Mesendoderm (in vitro differentiated cells): ENCODE measurements around the gene PALLD.

ENCODE experiments used
- DNase-seq: peaks from one replicate; pipeline ENCODE4 v3.0.0; 2013
- H2AK5ac ChIP-seq: 2 replicates; pipeline ENCODE4 v1.6.1; 2013; ENCODE audit warnings: low read length, inconsistent platforms
- H2BK120ac ChIP-seq: 2 replicates; pipeline ENCODE4 v1.6.1; 2013; ENCODE audit warnings: low read depth, mild to moderate bottlenecking, low read length, moderate library complexity, mixed read lengths
- H2BK15ac ChIP-seq: replicated peaks from 2 replicates; pipeline ENCODE4 v1.6.1; 2013; ENCODE audit warnings: low read depth, mild to moderate bottlenecking, moderate library complexity
- H2BK5ac ChIP-seq: 2 replicates; pipeline ENCODE4 v1.6.1; 2013; ENCODE audit warnings: low read length, inconsistent platforms
- H3K18ac ChIP-seq: 2 replicates; pipeline ENCODE4 v1.6.1; 2013; ENCODE audit warnings: mild to moderate bottlenecking, low read length, mixed read lengths
- H3K23ac ChIP-seq: one replicate; pipeline ENCODE4 v1.6.1; 2013; ENCODE audit warnings: low read length
- H3K27ac ChIP-seq: 2 replicates; pipeline ENCODE4 v1.5.1; 2013; ENCODE audit warnings: low read depth, mild to moderate bottlenecking, inconsistent platforms, low read length, moderate library complexity
- H3K27me3 ChIP-seq: 2 replicates; pipeline ENCODE4 v1.6.1; 2013; ENCODE audit warnings: low read length, control low read depth, mild to moderate bottlenecking, inconsistent platforms; ENCODE audit not compliant: insufficient read depth, poor library complexity
- H3K36me3 ChIP-seq: 2 replicates; pipeline ENCODE4 v1.6.1; 2013; ENCODE audit warnings: low read length, inconsistent platforms; ENCODE audit not compliant: control insufficient read depth, insufficient read depth
- H3K4ac ChIP-seq: one replicate; pipeline ENCODE4 v1.6.1; 2013; ENCODE audit warnings: low read depth, mild to moderate bottlenecking, low read length, moderate library complexity
- H3K4me1 ChIP-seq: 2 replicates; pipeline ENCODE4 v1.6.1; 2013; ENCODE audit warnings: low read depth, low read length, inconsistent platforms; ENCODE audit not compliant: control insufficient read depth
- H3K4me2 ChIP-seq: 2 replicates; pipeline ENCODE4 v1.6.1; 2013; ENCODE audit warnings: low read length
- H3K4me3 ChIP-seq: 2 replicates; pipeline ENCODE4 v1.5.1; 2013; ENCODE audit warnings: mild to moderate bottlenecking, low read length
- H3K56ac ChIP-seq: one replicate; pipeline ENCODE4 v1.6.1; 2013; ENCODE audit warnings: low read length
- H3K79me1 ChIP-seq: 2 replicates; pipeline ENCODE4 v1.6.1; 2013; ENCODE audit warnings: low read length, inconsistent platforms
- H3K79me2 ChIP-seq: 2 replicates; pipeline ENCODE4 v1.6.1; 2013; ENCODE audit warnings: mild to moderate bottlenecking, low read length; ENCODE audit not compliant: control insufficient read depth, insufficient read depth
- H3K9ac ChIP-seq: 2 replicates; pipeline ENCODE4 v1.6.1; 2013; ENCODE audit warnings: low read length, inconsistent platforms
- H4K5ac ChIP-seq: one replicate; pipeline ENCODE4 v1.6.1; 2013; ENCODE audit warnings: low read length
- H4K8ac ChIP-seq: one replicate; pipeline ENCODE4 v1.6.1; 2013; ENCODE audit warnings: low read depth, mild to moderate bottlenecking, control low read depth, low read length, moderate library complexity
- WGBS: extraction: QIAGEN DNeasy Blood & Tissue Kit; methylation state at CpG from one replicate; pipeline ENCODE4 v1.1.7; 2013; ENCODE audit warnings: low lambda C conversion rate, missing lambda C conversion rate; ENCODE audit not compliant: insufficient coverage; ENCODE audit errors: extremely low coverage; 5-methylcytosine and 5-hydroxymethylcytosine counted together

The PALLD gene

DNA sequence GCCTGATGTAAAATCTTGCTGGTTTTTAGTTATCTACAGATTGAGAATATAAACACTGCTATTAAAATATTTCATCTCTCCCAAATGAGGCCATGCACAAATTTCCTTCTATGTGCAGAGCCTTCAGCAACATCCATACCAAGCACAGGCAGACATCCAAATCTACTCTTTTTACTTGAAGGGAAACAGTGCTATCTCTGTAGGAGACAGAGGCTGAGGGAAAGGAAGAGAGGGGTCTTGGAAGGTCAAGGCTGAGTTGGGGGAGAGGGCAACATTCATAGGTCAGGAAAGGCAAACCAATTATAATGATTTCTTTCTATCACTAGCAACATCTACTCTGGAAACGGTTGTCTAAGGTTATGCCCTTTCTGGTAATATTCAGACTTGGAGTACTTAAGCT is 273.0 kb downstream of the PALLD start:
- Histone ChIP-seq H2BK15ac (no peak overlapping the region), H2BK120ac (no peak overlapping the region), H3K23ac (no peak overlapping the region), H3K36me3 (no peaks in the 10 kb centered on the region), H2BK5ac (no peak overlapping the region), H3K56ac (no peak overlapping the region), H3K4me2 (no peak overlapping the region), H3K79me1 (no peaks in the 10 kb centered on the region), H3K9ac (no peak overlapping the region), H4K5ac (no peak overlapping the region), H2AK5ac (no peak overlapping the region), H3K79me2 (no peaks in the 10 kb centered on the region), H3K4me1 (no peaks in the 10 kb centered on the region), H3K4me3 (no peak overlapping the region), H3K18ac (no peak overlapping the region), H3K4ac (no peak overlapping the region), H3K27me3 (no peaks in the 10 kb centered on the region), H4K8ac (no peak overlapping the region), H3K27ac (no peak overlapping the region)
- WGBS: no CpG with 5 or more reads among the region's 1 CpG
- no peak for DNase-seq

DNA sequence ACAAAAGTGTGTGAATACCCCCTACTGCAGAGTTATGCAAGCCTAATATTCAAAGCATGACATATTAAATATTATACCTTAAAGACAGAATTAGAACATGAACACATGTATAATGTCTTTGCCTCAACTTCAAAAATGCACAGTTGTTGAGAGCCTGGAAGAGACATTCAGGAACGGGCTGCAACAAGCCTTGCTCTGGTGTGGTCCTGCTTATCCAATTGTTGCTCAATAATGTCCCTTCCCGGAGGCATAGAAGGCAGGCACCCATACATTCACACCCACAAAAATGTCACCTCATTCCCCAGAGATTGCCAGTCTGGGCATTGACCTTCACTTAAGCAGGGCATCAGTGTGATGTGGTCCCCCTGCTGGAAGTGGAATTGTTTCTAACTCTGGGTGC is 274.4 kb downstream of the PALLD start:
- Histone ChIP-seq H3K79me1 (no peaks in the 10 kb centered on the region), H3K23ac (no peak overlapping the region), H3K4me2 (no peak overlapping the region), H2AK5ac (no peak overlapping the region), H3K4ac (no peak overlapping the region), H2BK5ac (no peak overlapping the region), H3K79me2 (no peaks in the 10 kb centered on the region), H2BK120ac (no peak overlapping the region), H4K8ac (no peak overlapping the region), H3K27me3 (no peaks in the 10 kb centered on the region), H3K27ac (no peak overlapping the region), H3K4me3 (no peak overlapping the region), H3K9ac (no peak overlapping the region), H3K36me3 (no peaks in the 10 kb centered on the region), H3K18ac (no peak overlapping the region), H4K5ac (no peak overlapping the region), H3K56ac (no peak overlapping the region), H3K4me1 (no peaks in the 10 kb centered on the region), H2BK15ac (no peak overlapping the region)
- no peak for DNase-seq
- WGBS: no CpG with 5 or more reads among the region's 2 CpGs

DNA sequence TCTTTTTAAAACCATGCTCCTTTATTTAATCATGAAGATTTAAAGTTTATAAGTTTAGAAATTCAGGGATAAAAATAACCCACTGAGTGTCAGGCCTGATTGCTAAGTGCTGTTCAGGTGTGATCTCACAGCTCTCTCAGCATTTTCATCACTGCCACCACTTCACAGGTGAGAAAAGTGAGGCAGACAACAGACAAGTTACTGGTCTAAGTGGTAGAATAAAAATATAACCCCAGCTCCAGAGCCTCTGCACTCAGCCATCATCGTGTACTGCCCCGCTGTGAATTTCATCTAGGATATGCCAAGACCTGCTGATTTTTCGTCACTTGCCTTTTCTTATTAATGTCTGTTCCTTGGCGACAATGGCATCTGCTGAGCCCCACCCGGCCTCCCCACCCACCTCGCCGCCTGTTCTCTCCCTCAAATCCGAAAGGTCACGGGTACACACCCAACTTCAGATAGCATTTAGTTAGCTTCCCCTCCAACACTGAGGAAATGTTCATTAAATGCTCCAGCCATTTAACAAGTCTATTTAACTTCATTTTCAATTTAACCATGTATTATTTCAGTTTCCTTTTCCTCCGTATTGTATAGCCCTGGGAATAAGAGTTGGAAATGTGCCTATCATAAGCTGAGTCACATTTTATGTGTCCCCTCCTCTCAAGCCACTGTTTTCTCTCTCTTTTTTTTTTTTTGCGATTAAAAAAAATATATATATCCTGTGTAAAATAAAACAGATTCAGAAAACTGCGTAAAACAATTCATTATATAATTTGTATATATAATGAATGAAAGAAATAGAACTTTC is 276.7 kb downstream of the PALLD start:
- Histone ChIP-seq H3K4me2 (no peak overlapping the region), H3K18ac (no peak overlapping the region), H3K4me3 (no peak overlapping the region), H3K56ac (no peak overlapping the region), H3K23ac (no peak overlapping the region), H2AK5ac (no peak overlapping the region), H3K79me2 (no peaks in the 10 kb centered on the region), H3K36me3 (no peaks in the 10 kb centered on the region), H3K79me1 (no peaks in the 10 kb centered on the region), H3K27ac (no peak overlapping the region), H3K9ac (no peak overlapping the region), H3K4me1 (no peaks in the 10 kb centered on the region), H3K4ac (no peak overlapping the region), H2BK120ac (no peak overlapping the region), H2BK15ac (no peak overlapping the region), H2BK5ac (no peak overlapping the region), H4K8ac (no peak overlapping the region), H3K27me3 (no peaks in the 10 kb centered on the region), H4K5ac (no peak overlapping the region)
- no CpG with 5 or more reads among the region's 12 CpGs for WGBS
- DNase-seq: no peak

DNA sequence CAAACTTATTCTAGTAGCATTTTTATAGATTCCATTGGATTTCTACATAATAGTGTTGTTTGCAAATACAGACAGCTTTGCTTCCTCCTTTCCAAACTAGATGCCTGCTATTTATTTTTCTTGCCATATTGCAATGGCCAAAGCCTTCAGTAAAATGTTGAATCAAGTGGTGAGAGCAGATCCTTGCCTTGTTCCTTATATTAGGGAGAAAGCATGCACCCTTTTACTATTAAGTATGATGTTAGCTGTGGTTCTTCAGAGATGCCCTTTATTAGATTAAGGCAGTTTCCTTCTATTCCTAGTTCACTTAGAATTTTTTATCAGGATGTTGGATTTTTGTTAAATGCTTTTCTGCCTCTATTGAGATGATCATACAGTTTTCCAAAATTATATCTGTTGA is 279.5 kb downstream of the PALLD start:
- no peaks in the 10 kb centered on the region for H3K4me1 ChIP-seq

DNA sequence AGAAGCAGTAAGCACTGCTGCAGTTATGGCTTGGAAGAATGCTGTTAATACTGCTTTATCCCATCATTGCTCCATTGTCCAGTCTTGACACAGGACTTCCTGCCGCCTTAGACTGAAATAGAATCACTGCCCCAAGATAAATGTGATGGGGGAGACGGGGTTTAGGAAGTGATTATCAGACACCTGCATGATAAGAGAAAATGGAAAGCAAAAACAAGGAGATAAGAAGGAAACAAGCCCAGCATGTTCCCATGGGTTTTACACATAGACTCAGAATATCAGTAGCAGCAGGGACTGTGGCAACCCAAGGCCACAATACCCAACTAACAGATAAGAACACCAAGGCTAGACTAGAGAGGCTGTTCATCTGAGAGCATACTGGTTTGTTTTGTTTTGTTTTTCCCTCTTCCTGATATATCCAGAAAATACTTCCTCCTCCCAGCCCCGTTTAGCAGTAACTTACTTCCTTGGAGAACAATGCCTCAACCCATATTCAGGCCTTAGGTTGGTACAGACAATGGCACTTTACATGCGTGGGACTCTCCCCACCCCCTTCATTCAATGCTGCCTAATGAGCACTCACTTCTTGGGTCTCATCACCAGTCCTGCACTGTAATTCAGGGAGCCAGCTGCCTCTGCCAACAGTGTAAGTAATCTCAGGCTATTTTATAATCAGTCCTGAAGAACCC is 280.6 kb downstream of the PALLD start:
- no peak overlapping the region for H3K4me3 ChIP-seq
- no peak overlapping the region for H4K5ac ChIP-seq
- no peak overlapping the region for H3K9ac ChIP-seq
- no peak overlapping the region for H2BK5ac ChIP-seq
- no peak overlapping the region for H3K18ac ChIP-seq
- no peak overlapping the region for H2BK15ac ChIP-seq
- no peak overlapping the region for H2AK5ac ChIP-seq
- peak overlapping the region; percentile 15 for H3K27ac ChIP-seq
- H3K27me3 ChIP-seq: no peaks in the 10 kb centered on the region
- peak; percentile 90 for DNase-seq
- no peaks in the 10 kb centered on the region for H3K4me1 ChIP-seq
- no peak overlapping the region for H2BK120ac ChIP-seq
- no peak overlapping the region for H3K23ac ChIP-seq
- no peak overlapping the region for H3K4ac ChIP-seq
- no peaks in the 10 kb centered on the region for H3K79me1 ChIP-seq
- H3K4me2 ChIP-seq: no peak overlapping the region
- no peak overlapping the region for H4K8ac ChIP-seq
- no peaks in the 10 kb centered on the region for H3K36me3 ChIP-seq
- no CpG with 5 or more reads among the region's 4 CpGs for WGBS
- H3K56ac ChIP-seq: peak overlapping the region; percentile 46
- H3K79me2 ChIP-seq: no peaks in the 10 kb centered on the region

More for the DNA sequence above, 279.5 kb downstream of the PALLD start:
- H3K4ac ChIP-seq: no peak overlapping the region
- H3K23ac ChIP-seq: no peak overlapping the region
- no peaks in the 10 kb centered on the region for H3K79me2 ChIP-seq
- H3K4me3 ChIP-seq: no peak overlapping the region
- H3K18ac ChIP-seq: no peak overlapping the region
- H3K36me3 ChIP-seq: no peaks in the 10 kb centered on the region
- no peak overlapping the region for H4K8ac ChIP-seq
- no peak overlapping the region for H3K9ac ChIP-seq
- no peaks in the 10 kb centered on the region for H3K79me1 ChIP-seq
- H3K4me2 ChIP-seq: no peak overlapping the region
- no peak for DNase-seq
- no peak overlapping the region for H2BK5ac ChIP-seq
- H3K27ac ChIP-seq: no peak overlapping the region
- H2AK5ac ChIP-seq: no peak overlapping the region
- no peak overlapping the region for H4K5ac ChIP-seq
- H2BK120ac ChIP-seq: no peak overlapping the region
- H3K56ac ChIP-seq: no peak overlapping the region
- no peak overlapping the region for H2BK15ac ChIP-seq
- H3K27me3 ChIP-seq: no peaks in the 10 kb centered on the region
